Astrocyte (in vitro differentiated cells and primary cell): ENCODE measurements around the gene INPP5B.

ENCODE experiments used
- CTCF ChIP-seq: IDR thresholded peaks from 2 replicates; pipeline ENCODE4 v1.5.1; 2011; ENCODE audit warnings: low read depth, mild to moderate bottlenecking, inconsistent platforms, low read length, moderate library complexity; ENCODE audit not compliant: insufficient read depth
- EZH2 ChIP-seq: IDR thresholded peaks from 2 replicates; pipeline ENCODE4 v1.6.1; 2012; ENCODE audit warnings: mild to moderate bottlenecking, low read length, inconsistent platforms; ENCODE audit not compliant: insufficient read depth

GRCh38 chr1:37931361-37932158, 15.3 kb downstream of the INPP5B start:
- TF ChIP-seq CTCF (no peak), EZH2 (no peak)
